Measurements from ENCODE around the gene UTP18.

DNA sequence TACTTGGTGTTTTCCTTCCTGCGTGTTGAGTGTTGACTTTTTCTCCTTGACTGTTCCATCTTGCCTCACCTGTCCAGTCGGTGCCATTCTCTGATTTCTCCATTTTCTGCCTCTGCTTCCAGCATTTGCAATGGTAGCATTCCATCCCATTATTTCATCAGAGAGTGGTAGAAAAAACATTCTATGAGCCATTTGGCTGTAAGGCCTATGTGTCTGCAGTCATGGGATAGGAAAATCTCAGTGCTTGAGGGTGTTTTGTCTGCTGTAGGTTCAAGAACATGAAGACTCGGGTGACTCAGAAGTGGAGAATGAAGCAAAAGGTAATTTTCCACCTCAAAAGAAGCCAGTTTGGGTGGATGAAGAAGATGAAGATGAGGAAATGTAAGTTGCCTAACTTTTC, 2.7 kb downstream of the UTP18 start:
- TF ChIP-seq, protein P1, sequence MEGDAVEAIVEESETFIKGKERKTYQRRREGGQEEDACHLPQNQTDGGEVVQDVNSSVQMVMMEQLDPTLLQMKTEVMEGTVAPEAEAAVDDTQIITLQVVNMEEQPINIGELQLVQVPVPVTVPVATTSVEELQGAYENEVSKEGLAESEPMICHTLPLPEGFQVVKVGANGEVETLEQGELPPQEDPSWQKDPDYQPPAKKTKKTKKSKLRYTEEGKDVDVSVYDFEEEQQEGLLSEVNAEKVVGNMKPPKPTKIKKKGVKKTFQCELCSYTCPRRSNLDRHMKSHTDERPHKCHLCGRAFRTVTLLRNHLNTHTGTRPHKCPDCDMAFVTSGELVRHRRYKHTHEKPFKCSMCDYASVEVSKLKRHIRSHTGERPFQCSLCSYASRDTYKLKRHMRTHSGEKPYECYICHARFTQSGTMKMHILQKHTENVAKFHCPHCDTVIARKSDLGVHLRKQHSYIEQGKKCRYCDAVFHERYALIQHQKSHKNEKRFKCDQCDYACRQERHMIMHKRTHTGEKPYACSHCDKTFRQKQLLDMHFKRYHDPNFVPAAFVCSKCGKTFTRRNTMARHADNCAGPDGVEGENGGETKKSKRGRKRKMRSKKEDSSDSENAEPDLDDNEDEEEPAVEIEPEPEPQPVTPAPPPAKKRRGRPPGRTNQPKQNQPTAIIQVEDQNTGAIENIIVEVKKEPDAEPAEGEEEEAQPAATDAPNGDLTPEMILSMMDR (IDR thresholded peaks at IDR 0.05): no peak
- TF ChIP-seq POLR2A (IDR thresholded peaks at IDR 0.05): no peak

Data from uterus (tissue), 2 donors.